HEK293T (cell line): ENCODE measurements around the gene KIF25.

Experiments
- ARNT ChIP-seq: fragments of 450-650 bp; IDR thresholded peaks from 2 replicates; pipeline ENCODE4 v1.6.1; 2017; ENCODE audit warnings: mild to moderate bottlenecking
- BHLHE40 ChIP-seq: fragments of 450-650 bp; IDR thresholded peaks from 2 replicates; pipeline ENCODE4 v1.6.1; 2016; ENCODE audit warnings: mild to moderate bottlenecking, moderate library complexity, borderline replicate concordance
- FOXA1 ChIP-seq: fragments of 450-650 bp; IDR thresholded peaks from 2 replicates; pipeline ENCODE4 v1.6.1; 2016; ENCODE audit warnings: mild to moderate bottlenecking
- FOXK2 ChIP-seq: fragments of 450-650 bp; IDR thresholded peaks from 2 replicates; pipeline ENCODE4 v1.6.1; 2016; ENCODE audit warnings: mild to moderate bottlenecking
- FOXM1 ChIP-seq: fragments of 450-650 bp; IDR thresholded peaks from 2 replicates; pipeline ENCODE4 v1.6.1; 2017; ENCODE audit warnings: mild to moderate bottlenecking, borderline replicate concordance
- HDGF ChIP-seq: fragments of 450-650 bp; IDR thresholded peaks from 2 replicates; pipeline ENCODE4 v1.6.1; 2017; ENCODE audit warnings: antibody characterized with exemption, borderline replicate concordance
- SP1 ChIP-seq: fragments of 450-650 bp; IDR thresholded peaks from 2 replicates; pipeline ENCODE4 v1.6.1; 2017
- SUZ12 ChIP-seq: fragments of 450-650 bp; IDR thresholded peaks from 2 replicates; pipeline ENCODE4 v1.6.1; 2016; ENCODE audit warnings: mild to moderate bottlenecking
- TARDBP ChIP-seq: fragments of 450-650 bp; IDR thresholded peaks from 2 replicates; pipeline ENCODE4 v1.6.1; 2016
- ZNF384 ChIP-seq: fragments of 450-650 bp; IDR thresholded peaks from 2 replicates; pipeline ENCODE4 v1.6.1; 2016

GRCh38 chr6:168075787-168076202 is 78.3 kb downstream of the KIF25 start:
- TF ChIP-seq SP1, result no peak
- TF ChIP-seq FOXA1, result no peak
- TF ChIP-seq FOXM1, result no peak
- TF ChIP-seq BHLHE40, result no peak
- TF ChIP-seq TARDBP, result no peak
- no peak for TF ChIP-seq SUZ12
- TF ChIP-seq HDGF, result no peak
- TF ChIP-seq ZNF384, result no peak
- TF ChIP-seq FOXK2, result no peak
- no peak for TF ChIP-seq ARNT
